IMR-90 (cell line): ENCODE data around the gene VWA7.

Experiments used
- POLR2A ChIP-seq: IDR thresholded peaks from 2 replicates; pipeline ENCODE4 v1.6.1; 2012; ENCODE audit warnings: mild to moderate bottlenecking, low read depth, low read length
- TF ChIP-seq, protein P1 (sequence below): fragments of 150-350 bp; IDR thresholded peaks from 2 replicates; pipeline ENCODE4 v1.6.1; 2017; ENCODE audit warnings: mild to moderate bottlenecking, antibody characterized with exemption, low read length, low read depth

DNA sequence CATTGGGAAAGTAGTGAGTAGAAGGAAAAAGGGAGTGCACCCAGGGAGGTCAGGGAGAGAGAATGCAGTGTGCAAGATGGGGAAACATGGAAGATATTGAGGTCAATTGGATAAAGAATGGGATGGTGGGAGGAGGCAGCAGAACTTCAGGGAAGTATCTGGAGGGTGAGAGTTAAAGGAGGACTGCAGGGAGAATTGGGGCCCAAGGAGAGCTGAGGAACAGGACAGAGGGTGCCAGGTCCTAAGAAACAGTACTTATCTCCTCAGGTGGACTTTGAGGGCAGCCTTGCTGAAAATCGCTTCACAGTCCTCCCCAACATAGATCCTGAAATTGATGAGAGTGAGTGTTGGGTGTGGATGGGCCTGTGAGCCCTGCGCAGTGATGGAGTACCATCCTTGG, 18.8 kb downstream of the VWA7 start:
- no peak for TF ChIP-seq POLR2A
- TF ChIP-seq, protein P1, sequence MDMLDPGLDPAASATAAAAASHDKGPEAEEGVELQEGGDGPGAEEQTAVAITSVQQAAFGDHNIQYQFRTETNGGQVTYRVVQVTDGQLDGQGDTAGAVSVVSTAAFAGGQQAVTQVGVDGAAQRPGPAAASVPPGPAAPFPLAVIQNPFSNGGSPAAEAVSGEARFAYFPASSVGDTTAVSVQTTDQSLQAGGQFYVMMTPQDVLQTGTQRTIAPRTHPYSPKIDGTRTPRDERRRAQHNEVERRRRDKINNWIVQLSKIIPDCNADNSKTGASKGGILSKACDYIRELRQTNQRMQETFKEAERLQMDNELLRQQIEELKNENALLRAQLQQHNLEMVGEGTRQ = no peak
